Uterus (tissue), 2 donors: ENCODE measurements around the gene PRKN.

Source experiments
- CTCF ChIP-seq, 4 experiments: fragments of 200-600 bp in 2 of 4; fragments of 450-650 bp in 2 of 4; sonication (generic) in 2 of 4; IDR thresholded peaks; one replicate each; pipeline ENCODE4 v1.5.1; 2016 to 2019; ENCODE audit warnings: antibody characterized with exemption in 4 of 4, mild to moderate bottlenecking in 2 of 4, moderate library complexity in 1 of 4
- POLR2A ChIP-seq, 2 donors: fragments of 450-650 bp; IDR thresholded peaks; one replicate each; pipeline ENCODE4 v1.6.1; 2016; ENCODE audit warnings: antibody characterized with exemption in 2 of 2, mild to moderate bottlenecking in 1 of 2, moderate library complexity in 1 of 2

GRCh38 chr6:162491637-162492036 lies 235.9 kb downstream of the PRKN start:
- TF ChIP-seq CTCF (IDR thresholded peaks at IDR 0.05): no peak
- TF ChIP-seq POLR2A (IDR thresholded peaks at IDR 0.05): no peak
